ENCODE data around the gene GPX4.
A peak's percentile ranks its signal among the peaks of the same experiment; 100 is the strongest.
"Not testable (repeated sequence)": the region's sequence is repeated elsewhere in the genome, so short reads cannot be mapped to it uniquely, and the experiment has no call there.

The GPX4 gene

GRCh38 chr19:1103132-1103707, 574 bp upstream of the GPX4 start:
- no peak for DNase-seq

DNA sequence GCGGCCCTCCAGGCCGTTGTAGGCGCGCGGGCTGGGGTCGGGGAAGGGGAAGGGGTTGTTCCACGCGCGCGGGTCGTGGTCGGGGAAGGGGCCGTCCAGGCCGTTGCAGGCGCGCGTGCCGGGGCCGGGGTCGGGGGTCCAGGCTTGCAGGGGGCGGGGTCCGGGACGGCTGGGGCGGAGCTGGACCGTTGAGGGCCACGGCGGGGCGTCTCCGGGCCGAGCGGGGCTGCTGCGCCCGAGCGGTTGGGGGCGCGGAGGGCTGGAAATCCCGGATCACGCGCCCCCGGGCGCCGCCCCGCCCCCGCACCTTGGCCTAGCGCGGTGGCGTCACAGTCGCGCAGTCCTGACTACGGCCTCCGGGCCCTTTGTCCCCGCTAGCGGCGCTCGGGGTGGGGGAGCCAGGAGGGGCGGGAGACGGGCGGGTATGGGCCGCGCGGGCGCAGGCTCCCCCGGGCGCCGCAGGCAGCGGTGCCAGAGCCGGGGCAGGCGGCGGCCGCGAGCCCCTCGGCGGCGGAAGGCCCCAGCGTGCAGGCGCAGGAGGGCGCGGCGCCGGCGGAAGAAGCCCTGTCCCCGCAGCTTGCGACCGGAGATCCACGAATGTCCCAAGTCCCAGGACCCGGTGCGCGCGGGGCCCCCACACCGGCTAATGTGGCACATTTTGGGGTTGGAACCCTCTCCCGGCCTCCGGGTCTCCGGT, 665 bp downstream of the GPX4 start:
- DNase-seq, result peak; percentile 58

- no peak for DNase-seq
Observed at GRCh38 chr19:1105008-1105872, 1.4 kb downstream of the GPX4 start.

GRCh38 chr19:1105873-1106840, 2.4 kb downstream of the GPX4 start:
- no peak for DNase-seq

DNA sequence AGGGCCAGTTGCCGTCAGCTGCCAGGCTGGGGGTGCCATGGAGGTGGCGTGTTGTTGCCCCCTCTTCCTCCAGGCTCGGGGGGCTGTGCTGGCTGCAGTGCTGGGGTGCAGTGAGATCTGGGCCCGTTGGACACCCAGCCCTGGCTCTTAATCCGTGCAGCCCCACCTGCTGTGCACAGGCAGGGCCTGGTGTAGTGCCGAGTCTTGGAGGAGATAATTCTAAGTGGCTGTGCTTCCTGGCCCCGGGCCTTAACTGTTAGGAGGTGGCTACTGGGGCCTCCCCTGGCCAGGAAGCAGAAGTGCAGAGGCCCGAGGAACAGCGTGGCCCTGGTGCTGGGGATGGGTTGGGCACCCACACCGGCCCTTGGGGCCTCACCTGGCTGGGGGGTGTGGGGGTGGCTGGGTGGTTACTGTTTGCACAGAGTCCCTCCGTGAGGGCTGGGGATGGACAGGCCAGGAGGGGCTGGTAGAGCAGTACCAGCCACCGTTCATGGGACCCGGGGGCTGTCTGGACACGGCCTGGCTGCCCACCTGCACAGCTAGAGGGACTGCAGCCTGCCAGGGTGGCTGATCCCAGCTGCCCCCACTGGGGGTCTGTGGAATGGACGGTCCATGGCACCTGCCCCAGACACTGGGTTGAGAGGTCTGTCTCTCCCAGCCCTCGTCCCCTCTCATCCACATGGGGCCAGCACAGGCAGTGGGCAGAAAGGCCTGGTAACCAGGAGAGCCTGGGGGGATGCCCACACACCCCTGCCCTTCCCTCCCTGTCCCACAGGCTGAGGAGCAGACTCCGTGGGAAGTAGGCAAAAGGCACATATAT, 3.3 kb downstream of the GPX4 start:
- no peak for DNase-seq

- no peak for DNase-seq
Observed at GRCh38 chr19:1107661-1108261, 4.0 kb downstream of the GPX4 start.

DNA sequence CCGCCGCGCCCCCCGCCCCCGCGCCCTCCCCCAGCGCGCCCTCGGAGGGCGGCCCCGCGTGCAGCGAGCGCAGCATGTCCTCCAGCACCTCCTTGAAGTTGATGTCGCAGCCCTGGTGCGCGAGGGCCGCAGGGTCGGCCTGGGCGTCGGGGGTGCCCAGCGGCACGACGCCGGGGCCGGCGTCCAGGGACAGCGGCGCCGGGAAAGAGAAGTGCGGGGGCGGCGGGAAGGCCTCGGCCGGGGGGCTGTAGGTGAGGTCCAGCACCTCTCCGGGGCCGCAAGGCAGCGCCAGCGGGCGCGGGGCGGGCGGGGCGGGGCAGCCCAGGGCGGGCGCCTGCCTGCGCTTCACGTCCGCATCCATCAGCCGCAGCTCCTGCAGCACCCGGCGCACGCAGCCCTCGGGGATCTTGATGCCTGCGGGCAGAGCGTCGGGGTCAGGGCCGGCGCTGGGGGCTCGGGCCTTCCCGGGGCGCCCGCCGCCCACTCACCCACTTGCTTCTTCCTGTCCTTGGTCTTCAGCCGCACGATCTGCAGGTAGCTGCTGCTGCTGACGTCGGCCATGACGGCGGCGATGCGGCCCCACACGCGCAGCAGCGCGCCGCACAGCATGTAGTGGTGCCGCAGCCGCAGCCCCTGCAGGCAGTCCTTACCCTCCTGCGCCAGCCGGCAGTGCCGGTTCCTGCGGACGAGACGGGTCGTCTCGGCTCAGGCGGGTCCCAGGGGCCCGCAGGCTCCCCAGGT, 4.7 kb downstream of the GPX4 start:
- no peak for DNase-seq

- DNase-seq, result no peak
Observed at GRCh38 chr19:1109032-1109551, 5.3 kb downstream of the GPX4 start.

- DNase-seq, result no peak
Observed at GRCh38 chr19:1109697-1110671, 6.2 kb downstream of the GPX4 start.

DNA sequence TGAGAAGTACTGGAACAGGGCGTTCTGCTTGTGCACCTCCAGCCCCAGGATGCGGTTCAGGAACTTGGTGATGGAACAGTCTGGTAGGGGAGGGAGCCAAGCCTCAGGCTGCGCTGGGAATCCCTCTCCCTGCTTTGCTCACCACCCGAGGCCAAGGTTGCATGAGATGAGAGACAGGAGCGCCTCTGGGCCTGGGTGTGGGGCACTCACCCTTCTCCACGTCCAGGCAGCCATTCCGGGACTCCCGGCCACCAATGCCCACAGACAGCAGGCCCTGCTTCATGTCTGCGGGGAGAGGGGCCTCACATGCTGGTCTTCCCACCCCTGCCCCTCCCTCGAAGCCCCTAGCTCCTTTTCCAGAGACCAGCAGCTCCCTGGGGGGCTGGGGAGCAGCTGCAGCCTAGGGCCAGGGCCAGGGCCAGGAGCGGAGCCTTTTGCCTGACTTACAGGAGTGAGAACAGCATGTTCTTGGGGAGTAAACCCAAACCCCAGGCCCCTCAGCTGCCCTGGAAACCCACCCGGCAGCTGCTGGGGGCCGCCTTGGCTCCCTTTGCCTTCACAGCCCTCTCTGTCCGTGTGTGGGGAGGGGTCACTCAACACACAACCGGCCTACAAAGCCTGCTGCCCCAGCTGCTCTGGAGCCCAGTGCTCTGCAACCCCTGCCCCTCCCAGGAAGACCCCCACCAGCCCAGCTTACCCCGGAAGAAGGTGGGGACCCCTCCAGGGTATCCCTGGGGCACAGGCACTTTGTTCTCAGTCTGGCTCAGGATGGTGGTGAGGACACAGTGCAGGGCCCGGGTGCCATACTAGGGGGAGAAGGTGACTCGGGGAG, 7.2 kb downstream of the GPX4 start:
- DNase-seq, result no peak

- no peak for DNase-seq
Observed at GRCh38 chr19:1111641-1112267, 8.0 kb downstream of the GPX4 start.

GRCh38 chr19:1112268-1113029, 8.7 kb downstream of the GPX4 start:
- no peak for DNase-seq

GRCh38 chr19:1113030-1113985, 9.5 kb downstream of the GPX4 start:
- no peak for DNase-seq

- no peak for DNase-seq
Observed at GRCh38 chr19:1113986-1114483, 10.2 kb downstream of the GPX4 start.

GRCh38 chr19:1114728-1115127, 10.9 kb downstream of the GPX4 start:
- DNase-seq, result not testable (repeated sequence)

All from NCI-H1092 (cell line).